NCI-H2196 treated with DMSO at 0.1 percent for 48 hours (cell line): Measurements from ENCODE around the gene PARP16.

ENCODE experiments used
- DNase-seq: peaks from one replicate; lab custom pipeline; 2025; ENCODE audit not compliant: unreplicated experiment; lab: John Stamatoyannopoulos, UW

PARP16 gene

GRCh38 chr15:65208647-65209046 is 78.0 kb downstream of the PARP16 start:
- DNase-seq: no peak
